Measurements from ENCODE around the gene HCN1. TPM values are rescaled to one million over a fixed set of nuclear protein-coding genes. Genes with fewer than 3 reads are reported as not detected.
"Not testable (repeated sequence)": the region's sequence is repeated elsewhere in the genome, so short reads cannot be mapped to it uniquely, and the experiment has no call there.

Gene HCN1
- total RNA-seq, 1 experiment from 2014 or later, result not detected

DNA sequence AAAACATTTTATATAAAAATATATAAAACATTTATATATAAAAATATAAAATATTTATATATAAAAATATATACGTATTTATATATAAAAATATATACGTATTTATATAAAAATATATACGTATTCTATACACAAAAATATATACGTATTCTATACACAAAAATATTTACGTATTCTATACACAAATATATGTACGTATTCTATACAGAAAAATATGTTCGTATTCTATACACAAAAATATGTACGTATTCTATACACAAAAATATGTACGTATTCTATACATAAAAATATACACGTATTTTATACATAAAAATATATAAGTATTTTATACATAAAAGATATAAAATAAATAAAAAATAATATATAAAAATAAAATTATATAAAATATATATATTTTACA is 323.6 kb downstream of the HCN1 start:
- Histone ChIP-seq H3K9me2 (replicated peaks; ENCODE audit: insufficient read depth, low read length) (no peaks in the 10 kb centered on the region), H4K20me1 (ENCODE audit: insufficient read depth, low read depth, low read length) (no peaks in the 10 kb centered on the region), H3K9ac (ENCODE audit: low read length) (no peak overlapping the region), H3K27me3 (ENCODE audit: low read length) (no peaks in the 10 kb centered on the region), H3K27ac (ENCODE audit: low read length) (no peak overlapping the region), H3K4me1 (ENCODE audit: low read length) (no peaks in the 10 kb centered on the region), H3K79me2 (ENCODE audit: low read length) (no peaks in the 10 kb centered on the region), H2AFZ (ENCODE audit: low read length) (no peak overlapping the region), H3K4me2 (ENCODE audit: low read depth, low read length, poor library complexity, severe bottlenecking) (no peak overlapping the region), H3K9me3 (ENCODE audit: low read length) (peaks cover 9% of the 10 kb centered on the region; the same call in 1 of the 2 replicates), H3K36me3 (ENCODE audit: insufficient read depth, low read length) (no peaks in the 10 kb centered on the region), H3K4me3 (ENCODE audit: low read length) (no peak overlapping the region)
- no peak for DNase-seq

- not testable (repeated sequence) for H3K9me3 ChIP-seq (ENCODE audit: low read length); H3K4me2 ChIP-seq (ENCODE audit: low read depth, low read length, poor library complexity, severe bottlenecking); H3K4me1 ChIP-seq (ENCODE audit: low read length); H3K27me3 ChIP-seq (ENCODE audit: low read length); H3K9me2 ChIP-seq (replicated peaks; ENCODE audit: insufficient read depth, low read length); H4K20me1 ChIP-seq (ENCODE audit: insufficient read depth, low read depth, low read length); H3K4me3 ChIP-seq (ENCODE audit: low read length); H3K9ac ChIP-seq (ENCODE audit: low read length); H2AFZ ChIP-seq (ENCODE audit: low read length); H3K36me3 ChIP-seq (ENCODE audit: insufficient read depth, low read length); DNase-seq; H3K79me2 ChIP-seq (ENCODE audit: low read length); H3K27ac ChIP-seq (ENCODE audit: low read length)
These were observed 324.8 kb downstream of the HCN1 start for GRCh38 chr5:45371423-45371822.

- Histone ChIP-seq H3K4me3 (ENCODE audit: low read length) (no peak overlapping the region), H3K9me3 (ENCODE audit: low read length) (peaks cover 25% of the 10 kb centered on the region), H3K36me3 (ENCODE audit: insufficient read depth, low read length) (no peaks in the 10 kb centered on the region), H4K20me1 (ENCODE audit: insufficient read depth, low read depth, low read length) (no peaks in the 10 kb centered on the region), H3K27ac (ENCODE audit: low read length) (no peak overlapping the region), H2AFZ (ENCODE audit: low read length) (no peak overlapping the region), H3K4me2 (ENCODE audit: low read depth, low read length, poor library complexity, severe bottlenecking) (no peak overlapping the region), H3K79me2 (ENCODE audit: low read length) (no peaks in the 10 kb centered on the region), H3K9me2 (replicated peaks; ENCODE audit: insufficient read depth, low read length) (no peaks in the 10 kb centered on the region), H3K4me1 (ENCODE audit: low read length) (no peaks in the 10 kb centered on the region), H3K9ac (ENCODE audit: low read length) (no peak overlapping the region), H3K27me3 (ENCODE audit: low read length) (no peaks in the 10 kb centered on the region)
- DNase-seq, result no peak
These were observed 340.8 kb downstream of the HCN1 start for GRCh38 chr5:45355189-45355992.

DNA sequence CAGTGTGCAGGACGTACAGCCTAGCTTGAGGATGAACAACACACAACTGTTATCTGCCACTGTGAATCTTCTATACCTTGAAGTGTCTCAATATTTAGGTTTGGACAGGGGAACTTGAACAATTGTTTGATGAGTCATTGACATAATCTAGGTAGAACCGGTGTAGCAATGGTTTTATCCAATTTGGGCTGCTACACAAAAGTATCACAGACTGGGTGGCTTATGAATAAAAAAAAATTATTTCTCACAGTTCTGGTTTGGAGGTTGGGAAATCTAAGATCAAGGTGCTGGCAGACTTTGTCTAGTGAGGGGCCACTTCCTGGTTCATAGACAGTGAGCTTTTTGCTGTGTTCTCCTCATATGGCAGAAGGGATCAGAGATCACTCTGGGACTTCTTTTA is 359.7 kb downstream of the HCN1 start:
- Histone ChIP-seq H2AFZ (ENCODE audit: low read length) (no peak overlapping the region), H3K9me2 (replicated peaks; ENCODE audit: insufficient read depth, low read length) (no peaks in the 10 kb centered on the region), H4K20me1 (ENCODE audit: insufficient read depth, low read depth, low read length) (no peaks in the 10 kb centered on the region), H3K36me3 (ENCODE audit: insufficient read depth, low read length) (no peaks in the 10 kb centered on the region), H3K9ac (ENCODE audit: low read length) (no peak overlapping the region), H3K27me3 (ENCODE audit: low read length) (no peaks in the 10 kb centered on the region), H3K4me3 (ENCODE audit: low read length) (no peak overlapping the region), H3K79me2 (ENCODE audit: low read length) (no peaks in the 10 kb centered on the region), H3K4me2 (ENCODE audit: low read depth, low read length, poor library complexity, severe bottlenecking) (no peak overlapping the region), H3K9me3 (ENCODE audit: low read length) (peaks cover 40% of the 10 kb centered on the region), H3K4me1 (ENCODE audit: low read length) (no peaks in the 10 kb centered on the region), H3K27ac (ENCODE audit: low read length) (no peak overlapping the region)
- DNase-seq, result no peak

DNA sequence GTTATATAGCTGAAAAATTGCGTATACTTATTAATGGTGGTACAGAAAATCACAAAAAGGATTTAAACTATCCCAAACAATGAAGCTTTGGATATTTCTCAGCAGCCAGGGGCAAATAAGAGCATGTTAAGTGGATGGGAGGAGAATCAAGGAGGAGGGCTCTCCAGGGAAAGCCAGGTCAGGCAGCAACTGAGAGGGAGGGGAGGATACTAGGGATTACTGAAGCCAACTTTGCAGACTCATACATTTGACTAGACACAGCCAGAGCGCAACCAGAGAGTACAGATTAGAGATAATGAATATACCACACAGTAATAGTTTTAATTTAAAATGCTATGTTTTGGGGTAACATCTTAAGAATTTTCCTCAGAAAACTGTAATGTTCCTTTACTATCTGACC is 360.2 kb downstream of the HCN1 start:
- Histone ChIP-seq H4K20me1 (ENCODE audit: insufficient read depth, low read depth, low read length) (no peaks in the 10 kb centered on the region), H3K79me2 (ENCODE audit: low read length) (no peaks in the 10 kb centered on the region), H3K4me1 (ENCODE audit: low read length) (no peaks in the 10 kb centered on the region), H3K9me2 (replicated peaks; ENCODE audit: insufficient read depth, low read length) (no peaks in the 10 kb centered on the region), H3K9me3 (ENCODE audit: low read length) (peaks cover 39% of the 10 kb centered on the region), H2AFZ (ENCODE audit: low read length) (no peak overlapping the region), H3K36me3 (ENCODE audit: insufficient read depth, low read length) (no peaks in the 10 kb centered on the region), H3K4me3 (ENCODE audit: low read length) (no peak overlapping the region), H3K9ac (ENCODE audit: low read length) (no peak overlapping the region), H3K27me3 (ENCODE audit: low read length) (no peaks in the 10 kb centered on the region), H3K4me2 (ENCODE audit: low read depth, low read length, poor library complexity, severe bottlenecking) (no peak overlapping the region), H3K27ac (ENCODE audit: low read length) (no peak overlapping the region)
- DNase-seq, result no peak

DNA sequence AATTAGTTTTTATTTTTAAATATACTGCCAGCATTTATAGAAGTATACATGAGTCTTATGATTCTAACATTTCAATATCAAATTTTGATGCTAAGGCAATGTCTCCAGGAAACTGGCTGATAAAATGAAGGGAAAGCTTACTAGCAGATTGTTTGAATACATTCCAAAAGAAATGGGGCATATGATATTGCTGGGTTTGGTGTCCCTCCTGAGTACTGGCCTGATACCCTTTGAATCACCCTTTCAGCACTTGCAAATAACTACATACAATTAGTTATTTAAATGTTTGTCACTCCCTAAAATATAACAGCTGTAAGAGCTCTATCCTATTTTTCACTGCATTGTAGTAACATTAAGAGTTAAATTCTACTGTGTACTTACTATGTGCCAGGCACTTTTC is 360.8 kb downstream of the HCN1 start:
- Histone ChIP-seq H3K9me2 (replicated peaks; ENCODE audit: insufficient read depth, low read length) (no peaks in the 10 kb centered on the region), H3K9me3 (ENCODE audit: low read length) (peaks cover 36% of the 10 kb centered on the region), H4K20me1 (ENCODE audit: insufficient read depth, low read depth, low read length) (no peaks in the 10 kb centered on the region), H2AFZ (ENCODE audit: low read length) (no peak overlapping the region), H3K4me1 (ENCODE audit: low read length) (no peaks in the 10 kb centered on the region), H3K27me3 (ENCODE audit: low read length) (no peaks in the 10 kb centered on the region), H3K79me2 (ENCODE audit: low read length) (no peaks in the 10 kb centered on the region), H3K27ac (ENCODE audit: low read length) (no peak overlapping the region), H3K36me3 (ENCODE audit: insufficient read depth, low read length) (no peaks in the 10 kb centered on the region), H3K9ac (ENCODE audit: low read length) (no peak overlapping the region), H3K4me2 (ENCODE audit: low read depth, low read length, poor library complexity, severe bottlenecking) (no peak overlapping the region), H3K4me3 (ENCODE audit: low read length) (no peak overlapping the region)
- DNase-seq, result no peak

DNA sequence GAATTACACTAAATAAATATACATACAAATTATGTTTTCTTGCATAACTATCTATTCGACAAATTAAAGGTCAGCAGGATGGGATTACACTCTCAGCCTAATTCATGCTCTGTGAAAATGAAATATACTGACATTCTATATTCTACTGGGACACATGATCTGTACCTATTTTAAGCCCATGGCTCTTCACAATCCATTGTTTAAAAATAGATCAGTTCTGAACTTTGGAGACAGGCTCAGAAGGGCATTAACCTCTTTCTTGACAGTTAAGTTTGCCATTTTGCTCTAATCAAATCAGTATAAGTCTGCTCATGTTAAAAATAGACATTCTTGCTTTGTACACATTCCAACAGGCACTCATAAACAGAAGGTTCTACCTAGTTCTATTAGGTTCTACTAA is 361.2 kb downstream of the HCN1 start:
- Histone ChIP-seq H2AFZ (ENCODE audit: low read length) (no peak overlapping the region), H3K27ac (ENCODE audit: low read length) (no peak overlapping the region), H3K27me3 (ENCODE audit: low read length) (no peaks in the 10 kb centered on the region), H3K4me1 (ENCODE audit: low read length) (no peaks in the 10 kb centered on the region), H3K9me3 (ENCODE audit: low read length) (peaks cover 36% of the 10 kb centered on the region), H3K9ac (ENCODE audit: low read length) (no peak overlapping the region), H3K79me2 (ENCODE audit: low read length) (no peaks in the 10 kb centered on the region), H3K4me2 (ENCODE audit: low read depth, low read length, poor library complexity, severe bottlenecking) (no peak overlapping the region), H3K36me3 (ENCODE audit: insufficient read depth, low read length) (no peaks in the 10 kb centered on the region), H3K9me2 (replicated peaks; ENCODE audit: insufficient read depth, low read length) (no peaks in the 10 kb centered on the region), H4K20me1 (ENCODE audit: insufficient read depth, low read depth, low read length) (no peaks in the 10 kb centered on the region), H3K4me3 (ENCODE audit: low read length) (no peak overlapping the region)
- no peak for DNase-seq

- DNase-seq; H3K9me2 ChIP-seq (replicated peaks; ENCODE audit: insufficient read depth, low read length); H2AFZ ChIP-seq (ENCODE audit: low read length); H3K27me3 ChIP-seq (ENCODE audit: low read length); H3K4me2 ChIP-seq (ENCODE audit: low read depth, low read length, poor library complexity, severe bottlenecking); H3K4me3 ChIP-seq (ENCODE audit: low read length); H3K4me1 ChIP-seq (ENCODE audit: low read length); H3K79me2 ChIP-seq (ENCODE audit: low read length); H4K20me1 ChIP-seq (ENCODE audit: insufficient read depth, low read depth, low read length); H3K9ac ChIP-seq (ENCODE audit: low read length); H3K27ac ChIP-seq (ENCODE audit: low read length); H3K36me3 ChIP-seq (ENCODE audit: insufficient read depth, low read length): not testable (repeated sequence)
- peaks cover 15% of the 10 kb centered on the region for H3K9me3 ChIP-seq (ENCODE audit: low read length)
These were observed 383.6 kb downstream of the HCN1 start for GRCh38 chr5:45312627-45313026.

Data from Karpas-422 (cell line).